GM18517 (cell line): ENCODE results near the gene PDE2A.
"Not testable (repeated sequence)": the region's sequence is repeated elsewhere in the genome, so short reads cannot be mapped to it uniquely, and the experiment has no call there.

ENCODE experiments used
- ATAC-seq: cut with Tn5 transposase; IDR thresholded peaks from one replicate; pipeline ENCODE4 v1.9.1; 2021; ENCODE audit warnings: mild to moderate bottlenecking, moderate library complexity; ENCODE audit not compliant: unreplicated experiment

The PDE2A gene

GRCh38 chr11:72578991-72579815, 95.0 kb downstream of the PDE2A start:
- no peak for ATAC-seq

- no peak for ATAC-seq
These were observed 95.7 kb downstream of the PDE2A start for GRCh38 chr11:72578566-72578965.

GRCh38 chr11:72578051-72578450, 96.2 kb downstream of the PDE2A start:
- ATAC-seq: no peak

- ATAC-seq: no peak
These were observed 96.9 kb downstream of the PDE2A start for GRCh38 chr11:72577271-72577721.

- ATAC-seq: no peak
These were observed 97.6 kb downstream of the PDE2A start for GRCh38 chr11:72576661-72577060.

- ATAC-seq: no peak
These were observed 98.0 kb downstream of the PDE2A start for GRCh38 chr11:72576243-72576595.

- ATAC-seq: no peak
These were observed 98.5 kb downstream of the PDE2A start for GRCh38 chr11:72575533-72576242.

GRCh38 chr11:72574548-72575460, 99.4 kb downstream of the PDE2A start:
- no peak for ATAC-seq

- no peak for ATAC-seq
These were observed 100.3 kb downstream of the PDE2A start for GRCh38 chr11:72573855-72574445.

- ATAC-seq: no peak
These were observed 101.0 kb downstream of the PDE2A start for GRCh38 chr11:72573072-72573854.

- not testable (repeated sequence) for ATAC-seq
These were observed 101.7 kb downstream of the PDE2A start for GRCh38 chr11:72572540-72572939.

- no peak for ATAC-seq
These were observed 103.1 kb downstream of the PDE2A start for GRCh38 chr11:72570893-72571661.

- ATAC-seq: no peak
These were observed 104.0 kb downstream of the PDE2A start for GRCh38 chr11:72569966-72570892.

GRCh38 chr11:72568861-72569260, 105.4 kb downstream of the PDE2A start:
- no peak for ATAC-seq

GRCh38 chr11:72562431-72562830, 111.8 kb downstream of the PDE2A start:
- no peak for ATAC-seq

GRCh38 chr11:72561856-72562255, 112.4 kb downstream of the PDE2A start:
- ATAC-seq: no peak

- not testable (repeated sequence) for ATAC-seq
These were observed 113.4 kb downstream of the PDE2A start for GRCh38 chr11:72560864-72561263.

GRCh38 chr11:72556433-72556832, 117.8 kb downstream of the PDE2A start:
- no peak for ATAC-seq
